Fibroblast of villous mesenchyme (primary cell): Measurements from ENCODE around the gene KLK11. TPM values are rescaled to one million over a fixed set of nuclear protein-coding genes. Genes with fewer than 3 reads are reported as not detected.
"Not testable (repeated sequence)": the region's sequence is repeated elsewhere in the genome, so short reads cannot be mapped to it uniquely, and the experiment has no call there.

ENCODE experiments used
- DNase-seq: peaks from one replicate; pipeline ENCODE4 v3.0.0-alpha.2; 2010; ENCODE audit warnings: low read depth
- H3K4me3 ChIP-seq: 2 replicates; pipeline ENCODE4 v1.5.1; 2011; ENCODE audit warnings: low read depth, mild to moderate bottlenecking, low read length
- total RNA-seq: library from RNA; depleted of rRNA; stranded (reverse); fragments of >200 nt; gene quantifications from 2 replicates; pipeline ENCODE4 v1.2.3, GENCODE V29; 2012
- TF ChIP-seq, protein P1 (sequence below): IDR thresholded peaks from 2 replicates; pipeline ENCODE4 v1.5.1; 2012; ENCODE audit warnings: low read depth, mild to moderate bottlenecking, low read length; ENCODE audit not compliant: insufficient read depth

KLK11 gene
- total RNA-seq, 1 donor = not detected

DNA sequence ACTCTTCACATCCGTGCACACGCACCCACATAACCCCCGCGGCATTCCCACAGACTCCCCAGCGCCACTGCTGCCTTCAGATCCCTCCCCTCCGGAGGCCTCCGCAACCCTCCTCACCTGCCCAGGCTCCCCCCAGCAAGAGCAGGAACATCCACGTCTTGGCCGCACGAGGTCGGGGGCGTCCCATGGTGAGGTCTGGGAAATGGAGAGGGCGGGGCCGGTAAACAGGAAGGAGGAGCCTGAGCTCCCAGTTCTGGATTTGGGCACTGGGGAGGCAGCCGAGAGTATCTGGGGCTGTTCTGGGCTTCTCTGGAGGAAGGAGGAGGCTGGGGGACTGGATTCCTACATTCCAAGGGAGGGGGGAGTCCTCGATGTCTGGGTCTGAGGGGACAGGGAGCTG lies 25.4 kb downstream of the KLK11 start:
- TF ChIP-seq, protein P1, sequence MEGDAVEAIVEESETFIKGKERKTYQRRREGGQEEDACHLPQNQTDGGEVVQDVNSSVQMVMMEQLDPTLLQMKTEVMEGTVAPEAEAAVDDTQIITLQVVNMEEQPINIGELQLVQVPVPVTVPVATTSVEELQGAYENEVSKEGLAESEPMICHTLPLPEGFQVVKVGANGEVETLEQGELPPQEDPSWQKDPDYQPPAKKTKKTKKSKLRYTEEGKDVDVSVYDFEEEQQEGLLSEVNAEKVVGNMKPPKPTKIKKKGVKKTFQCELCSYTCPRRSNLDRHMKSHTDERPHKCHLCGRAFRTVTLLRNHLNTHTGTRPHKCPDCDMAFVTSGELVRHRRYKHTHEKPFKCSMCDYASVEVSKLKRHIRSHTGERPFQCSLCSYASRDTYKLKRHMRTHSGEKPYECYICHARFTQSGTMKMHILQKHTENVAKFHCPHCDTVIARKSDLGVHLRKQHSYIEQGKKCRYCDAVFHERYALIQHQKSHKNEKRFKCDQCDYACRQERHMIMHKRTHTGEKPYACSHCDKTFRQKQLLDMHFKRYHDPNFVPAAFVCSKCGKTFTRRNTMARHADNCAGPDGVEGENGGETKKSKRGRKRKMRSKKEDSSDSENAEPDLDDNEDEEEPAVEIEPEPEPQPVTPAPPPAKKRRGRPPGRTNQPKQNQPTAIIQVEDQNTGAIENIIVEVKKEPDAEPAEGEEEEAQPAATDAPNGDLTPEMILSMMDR = no peak
- H3K4me3 ChIP-seq = no peak overlapping the region
- no peak for DNase-seq

DNA sequence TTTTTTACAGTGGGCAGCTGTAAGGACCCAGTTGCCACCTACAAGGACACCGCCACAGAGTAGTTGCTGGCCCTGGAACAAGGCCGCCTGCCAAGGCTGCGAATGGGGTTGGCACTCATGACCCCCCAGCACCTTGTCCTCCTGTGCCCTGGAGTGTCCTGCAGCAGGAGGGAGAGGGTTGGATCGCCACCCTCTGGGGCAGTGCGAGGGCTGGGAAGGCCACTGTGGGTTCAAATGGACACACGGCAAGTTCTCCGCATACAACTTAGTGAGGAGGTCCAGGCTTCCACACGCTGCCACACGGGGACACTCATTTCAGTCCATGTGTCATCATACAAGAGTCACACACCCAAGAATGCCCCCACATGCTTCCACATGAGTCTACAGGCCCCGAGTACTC lies 26.0 kb downstream of the KLK11 start:
- no peak overlapping the region for H3K4me3 ChIP-seq
- DNase-seq = no peak
- TF ChIP-seq, protein P1 = no peak

DNA sequence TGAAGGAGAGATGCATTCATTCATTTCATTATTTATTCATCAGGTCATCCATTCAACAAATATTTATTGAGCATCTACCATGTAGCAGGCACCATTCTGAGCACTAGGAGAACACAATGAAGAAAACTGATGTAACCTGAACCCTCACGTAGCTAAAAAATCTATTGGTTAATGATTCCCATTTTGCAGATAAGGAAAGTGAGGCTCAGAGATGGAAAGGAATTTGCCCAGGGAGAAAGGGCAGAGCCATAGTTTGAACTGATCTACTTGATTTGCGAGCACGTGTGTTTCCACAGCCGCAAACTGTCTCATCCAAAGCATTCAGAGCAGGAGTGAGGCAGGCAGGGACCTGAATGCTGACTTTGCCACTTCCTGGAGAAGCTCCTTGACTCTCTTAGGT lies 27.7 kb downstream of the KLK11 start:
- DNase-seq = no peak
- TF ChIP-seq, protein P1 = no peak
- no peak overlapping the region for H3K4me3 ChIP-seq

DNA sequence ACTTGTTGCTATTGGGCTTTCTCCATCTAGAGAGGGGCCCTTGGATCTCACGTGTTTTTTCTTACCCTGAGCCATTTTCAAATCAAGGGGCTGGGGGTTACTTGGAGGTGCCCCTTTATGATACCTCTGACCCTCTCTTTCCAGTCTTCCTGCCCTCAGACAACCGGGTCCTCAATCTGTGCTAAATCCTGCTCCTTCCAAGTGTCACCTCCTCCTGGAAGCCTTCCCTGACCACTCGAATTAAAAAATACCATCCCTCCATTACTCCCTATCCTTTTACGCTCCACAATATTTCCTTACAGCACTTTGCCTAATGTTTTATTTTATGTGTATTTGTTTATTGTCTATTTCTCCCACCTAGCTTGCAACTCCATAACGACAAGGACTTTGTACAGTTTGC lies 28.4 kb downstream of the KLK11 start:
- no peak overlapping the region for H3K4me3 ChIP-seq
- TF ChIP-seq, protein P1 = no peak
- no peak for DNase-seq

DNA sequence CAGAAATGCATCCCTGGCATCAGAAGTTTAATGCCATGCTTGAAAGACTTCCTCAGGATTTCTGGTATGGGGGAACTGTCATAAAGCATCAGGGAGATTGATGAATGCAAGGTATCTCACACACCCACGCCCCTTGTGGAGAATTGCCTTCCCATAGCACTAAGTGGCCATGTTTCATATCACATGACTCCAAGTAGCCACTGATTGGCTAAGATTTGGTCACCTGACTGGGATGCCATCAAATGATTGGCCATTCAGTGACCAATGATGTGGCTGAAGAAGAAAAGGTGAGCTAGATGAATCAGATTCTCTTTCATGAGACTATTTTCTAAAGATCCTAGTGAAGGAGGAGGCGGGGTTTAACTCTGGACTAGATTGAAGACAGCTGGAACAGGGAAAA lies 32.3 kb downstream of the KLK11 start:
- DNase-seq = no peak
- H3K4me3 ChIP-seq = no peak overlapping the region
- TF ChIP-seq, protein P1 = no peak

DNA sequence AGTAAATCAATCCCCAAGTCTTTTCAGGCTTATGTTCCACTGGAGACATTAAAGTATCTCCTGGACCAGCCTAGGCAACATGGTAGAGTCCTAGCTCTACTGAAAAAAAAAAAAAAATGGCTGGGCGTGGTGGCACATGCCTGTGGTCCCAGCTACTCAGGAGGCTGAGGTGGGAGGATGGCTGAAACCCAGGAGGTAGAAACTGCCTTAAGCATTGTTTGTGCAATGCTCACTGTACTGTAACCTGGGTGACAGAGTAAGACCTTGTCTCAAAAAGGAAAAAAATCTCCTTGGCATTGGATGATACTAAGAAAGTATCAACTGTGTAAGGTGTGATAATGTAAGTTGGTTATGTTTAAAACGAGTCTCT lies 33.8 kb downstream of the KLK11 start:
- no peak overlapping the region for H3K4me3 ChIP-seq
- TF ChIP-seq, protein P1 = no peak
- no peak for DNase-seq

DNA sequence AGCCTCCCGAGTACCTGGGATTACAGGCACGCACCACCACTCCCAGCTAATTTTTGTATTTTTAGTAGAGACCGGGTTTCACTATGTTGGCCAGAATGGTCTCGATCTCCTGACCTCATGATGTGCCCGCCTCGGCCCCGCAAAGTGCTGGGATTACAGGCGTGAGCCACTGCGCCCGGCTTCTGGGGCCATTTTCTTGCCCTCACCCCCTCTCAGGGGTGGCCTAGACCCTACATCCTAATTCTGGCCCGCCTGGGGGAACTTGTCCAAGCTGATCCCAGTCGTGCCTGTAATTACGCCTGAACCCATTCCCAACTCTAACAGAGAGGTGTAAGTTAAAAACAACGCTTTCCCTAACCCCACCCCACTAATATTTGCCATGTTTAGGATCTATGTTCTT lies 42.0 kb downstream of the KLK11 start:
- DNase-seq, H3K4me3 ChIP-seq: not testable (repeated sequence)
